CD4-positive, alpha-beta T cell (primary cell): ENCODE results near the gene MANSC4. TPM values are rescaled to one million over a fixed set of nuclear protein-coding genes. Genes with fewer than 3 reads are reported as not detected.
A peak's percentile ranks its signal among the peaks of the same experiment; 100 is the strongest.

Experiments used
- ATAC-seq: fragments of 200-7000 bp; cut with Tn5 transposase; one replicate; pipeline ENCODE4 v1.10.0; 2022; ENCODE audit warnings: mild to moderate bottlenecking; ENCODE audit not compliant: poor library complexity
- CTCF ChIA-PET: fragments of 350-600 bp; sonication (Branson Sonifier 250); formaldehyde crosslinking; loops from one replicate; lab custom pipeline; 2021; ENCODE audit warnings: antibody characterized with exemption, inconsistent platforms; lab: Charles Lee
- POLR2A ChIA-PET: fragments of 350-600 bp; sonication (Branson Sonifier 250); formaldehyde crosslinking; loops from one replicate; lab custom pipeline; 2021; ENCODE audit warnings: antibody characterized with exemption, inconsistent platforms; lab: Charles Lee
- DNase-seq, 14 experiments: peaks; one replicate each; pipeline ENCODE4 v3.0.0-alpha.2; 2013 to 2020; ENCODE audit warnings: mixed read lengths in 2 of 14
- H3K27ac ChIP-seq, 2 donors: one replicate each; pipeline versions ENCODE4 v1.5.1 to v1.7.0; 2013; ENCODE audit warnings: low read length in 2 of 2, low read depth in 1 of 2, mild to moderate bottlenecking in 1 of 2
- H3K27me3 ChIP-seq, 2 experiments: 1 replicate in 1 of 2; 2 replicates in 1 of 2; pipeline versions ENCODE4 v1.6.1 to v1.7.0; 2013; ENCODE audit warnings: low read length in 2 of 2, control low read depth in 1 of 2, mild to moderate bottlenecking in 1 of 2, moderate library complexity in 1 of 2; ENCODE audit not compliant: insufficient read depth in 2 of 2, control insufficient read depth in 1 of 2
- H3K36me3 ChIP-seq: one replicate; pipeline ENCODE4 v1.6.1; 2013; ENCODE audit warnings: low read length, control low read depth; ENCODE audit not compliant: insufficient read depth
- H3K4me1 ChIP-seq: one replicate; pipeline ENCODE4 v1.6.1; 2013; ENCODE audit warnings: low read length, control low read depth; ENCODE audit not compliant: insufficient read depth
- H3K4me3 ChIP-seq: one replicate; pipeline ENCODE4 v1.5.1; 2013; ENCODE audit warnings: mild to moderate bottlenecking, low read length, moderate library complexity
- H3K9me3 ChIP-seq, 2 experiments: 1 replicate in 1 of 2; 2 replicates in 1 of 2; pipeline versions ENCODE4 v1.6.1 to v1.7.0; 2013; ENCODE audit warnings: low read length in 2 of 2, mild to moderate bottlenecking in 2 of 2, control low read depth in 1 of 2, moderate library complexity in 1 of 2; ENCODE audit not compliant: control insufficient read depth in 1 of 2, insufficient read depth in 1 of 2
- H3K27ac Mint-ChIP-seq: one replicate; pipeline ENCODE4 v1.8.0; 2020; ENCODE audit warnings: mixed read lengths
- H3K27me3 Mint-ChIP-seq: one replicate; pipeline ENCODE4 v1.8.0; 2021; ENCODE audit warnings: mixed read lengths
- H3K36me3 Mint-ChIP-seq: one replicate; pipeline ENCODE4 v1.8.0; 2021; ENCODE audit warnings: low read depth, mixed read lengths
- H3K4me1 Mint-ChIP-seq: one replicate; pipeline ENCODE4 v1.8.0; 2021; ENCODE audit warnings: low read depth, mixed read lengths
- H3K4me3 Mint-ChIP-seq: one replicate; pipeline ENCODE4 v1.8.0; 2020; ENCODE audit warnings: mild to moderate bottlenecking, mixed read lengths
- H3K9me3 Mint-ChIP-seq: one replicate; pipeline ENCODE4 v1.8.0; 2020; ENCODE audit warnings: mixed read lengths
- CTCF ChIP-seq: fragments of 200-600 bp; IDR thresholded peaks from one replicate; pipeline ENCODE4 v1.8.0; 2022; ENCODE audit warnings: antibody characterized with exemption, mild to moderate bottlenecking
- intact Hi-C, 2 experiments: fragments of 100-400 bp; cut with DNase I in 1 of 2; cut with micrococcal nuclease in 1 of 2; formaldehyde crosslinking; loops; one replicate each; pipeline versions ENCODE4 v1.15.1 to v1.9.0; 2023 to 2025; cut with DNase I, micrococcal nuclease
- total RNA-seq, 174 experiments: library from RNA in 2 of 174; stranded (reverse) in 2 of 174; gene quantifications; one replicate each; pipeline ENCODE4 v1.2.3 and lab custom pipeline; 2021 to 2026

The MANSC4 gene
- total RNA-seq, 2 experiments from 2014 or later, result not detected

DNA sequence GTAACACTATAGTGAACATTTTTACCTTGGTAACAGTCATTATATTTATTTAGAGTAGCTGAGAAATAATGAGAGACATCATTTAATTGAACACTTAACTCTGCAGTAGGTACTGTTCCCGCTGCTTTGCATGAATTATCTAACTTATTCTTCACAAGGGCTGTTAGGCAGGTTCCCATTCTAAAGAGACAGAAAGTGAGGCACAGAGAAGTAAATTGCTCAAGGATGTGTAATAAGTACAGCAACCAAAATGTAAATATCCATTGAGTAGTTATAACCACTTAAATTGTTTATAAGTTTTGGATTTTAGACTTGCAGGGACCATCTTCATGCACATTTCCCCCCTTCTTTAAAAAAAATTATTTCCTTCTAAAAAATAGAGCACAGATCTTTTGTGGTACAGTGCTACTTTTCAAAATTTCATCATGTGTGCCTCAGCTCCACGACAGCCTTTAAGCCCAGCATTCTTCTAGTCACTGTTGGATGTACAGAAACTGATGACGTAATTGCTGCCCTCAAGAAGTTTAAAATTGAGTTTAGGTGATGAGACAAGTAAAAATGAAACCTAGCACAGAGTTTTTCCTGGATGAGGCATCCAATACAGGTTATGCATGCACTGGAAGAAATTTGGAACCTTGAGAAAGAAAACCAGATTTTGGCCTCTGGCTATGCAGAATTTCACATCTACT lies 6.0 kb upstream of the MANSC4 start:
- H3K4me3 ChIP-seq, result no peak overlapping the region
- Mint-ChIP-seq H3K27me3 (no peaks in the 10 kb centered on the region), H3K36me3 (peaks cover 26% of the 10 kb centered on the region), H3K27ac (no peak overlapping the region), H3K4me3 (no peak overlapping the region), H3K4me1 (peaks cover 71% of the 10 kb centered on the region), H3K9me3 (no peaks in the 10 kb centered on the region)
- no peaks in the 10 kb centered on the region for H3K9me3 ChIP-seq
- ATAC-seq (no peak), DNase-seq (no peak)
- TF ChIP-seq CTCF, result no peak
- H3K36me3 ChIP-seq, result peaks cover 4% of the 10 kb centered on the region
- H3K27me3 ChIP-seq, result no peaks in the 10 kb centered on the region
- CTCF ChIA-PET, result no interaction called here
- H3K4me1 ChIP-seq, result peaks cover 19% of the 10 kb centered on the region
- H3K27ac ChIP-seq, result no peak overlapping the region
- POLR2A ChIA-PET, result no interaction called here
- intact Hi-C loops, result no loop called here

- no peaks in the 10 kb centered on the region for H3K27me3 Mint-ChIP-seq
- no peaks in the 10 kb centered on the region for H3K9me3 ChIP-seq
- H3K9me3 Mint-ChIP-seq, result no peaks in the 10 kb centered on the region
- H3K27me3 ChIP-seq, result no peaks in the 10 kb centered on the region
- peaks cover 53% of the 10 kb centered on the region for H3K4me1 Mint-ChIP-seq
- H3K36me3 ChIP-seq, result no peaks in the 10 kb centered on the region
- CTCF ChIA-PET, result interaction anchor here (1.2 kb wide), 1 partner anchor 39 kb away, joined by 4 read pairs; no protein-coding TSS in a partner anchor
- H3K27ac Mint-ChIP-seq, result peak overlapping the region; percentile 44
- ATAC-seq, result no peak
- no peak for DNase-seq
- TF ChIP-seq CTCF, result no peak
- no peak overlapping the region for H3K4me3 ChIP-seq
- H3K4me1 ChIP-seq, result peaks cover 32% of the 10 kb centered on the region
- no peak overlapping the region for H3K27ac ChIP-seq
- H3K36me3 Mint-ChIP-seq, result peaks cover 19% of the 10 kb centered on the region
- POLR2A ChIA-PET, result no interaction called here
- H3K4me3 Mint-ChIP-seq, result peak overlapping the region; percentile 87
- intact Hi-C loops, result loop anchor here in 1 of 2 experiments (5.0 kb wide), 1 partner anchor 70 kb away; the partner anchor contains the start of gene MRPS35
Observed at GRCh38 chr12:27782481-27782880, 2.4 kb upstream of the MANSC4 start.

GRCh38 chr12:27781680-27782079 lies 1.6 kb upstream of the MANSC4 start:
- peaks cover 19% of the 10 kb centered on the region for H3K36me3 Mint-ChIP-seq

More at GRCh38 chr12:27781680-27782079, 1.6 kb upstream of the MANSC4 start:
- no peak for TF ChIP-seq CTCF
- H3K27ac ChIP-seq, result no peak overlapping the region
- intact Hi-C loops, result loop anchor here in 1 of 2 experiments (2.0 to 5.0 kb wide), 2 partner anchors 69 to 253 kb away; partner anchors contain the start of gene MRPS35
- no peaks in the 10 kb centered on the region for H3K9me3 ChIP-seq
- H3K4me3 ChIP-seq, result peak overlapping the region; percentile 3
- POLR2A ChIA-PET, result no interaction called here
- H3K27me3 ChIP-seq, result no peaks in the 10 kb centered on the region
- H3K27me3 Mint-ChIP-seq, result no peaks in the 10 kb centered on the region
- no peaks in the 10 kb centered on the region for H3K36me3 ChIP-seq
- CTCF ChIA-PET, result no interaction called here
- H3K4me1 Mint-ChIP-seq, result peaks cover 52% of the 10 kb centered on the region
- peaks cover 32% of the 10 kb centered on the region for H3K4me1 ChIP-seq
- H3K27ac Mint-ChIP-seq, result peak overlapping the region; percentile 72
- no peak for DNase-seq
- no peaks in the 10 kb centered on the region for H3K9me3 Mint-ChIP-seq
- no peak for ATAC-seq
- peak overlapping the region; percentile 87 for H3K4me3 Mint-ChIP-seq
